Esophagus squamous epithelium (tissue), 5 donors: ENCODE results near the gene SPSB1. TPM values are rescaled to one million over a fixed set of nuclear protein-coding genes. Genes with fewer than 3 reads are reported as not detected.
A peak's percentile ranks its signal among the peaks of the same experiment; 100 is the strongest.

Experiments used
- DNase-seq: peaks from one replicate; lab custom pipeline; 2025; lab: John Stamatoyannopoulos, UW
- H3K27ac ChIP-seq, 4 donors: fragments of 200-600 bp; sonication (generic); one replicate each; pipeline ENCODE4 v1.5.1; 2016 to 2019; ENCODE audit warnings: mild to moderate bottlenecking in 1 of 4
- H3K27me3 ChIP-seq, 4 donors: fragments of 200-600 bp; sonication (generic); 1 replicate in 3 of 4; 2 replicates in 1 of 4; pipeline versions ENCODE4 v1.5.1 to v1.6.0; 2017 to 2021; ENCODE audit warnings: antibody characterized with exemption in 1 of 4
- H3K36me3 ChIP-seq, 3 donors: fragments of 200-600 bp; sonication (generic); one replicate each; pipeline ENCODE4 v1.5.1; 2016 to 2019
- H3K4me1 ChIP-seq, 3 donors: fragments of 200-600 bp; sonication (generic); one replicate each; pipeline ENCODE4 v1.5.1; 2017 to 2019
- H3K4me3 ChIP-seq, 4 donors: fragments of 200-600 bp; sonication (generic); 1 replicate in 3 of 4; 2 replicates in 1 of 4; pipeline ENCODE4 v1.5.1; 2016 to 2019; ENCODE audit warnings: mild to moderate bottlenecking in 2 of 4, moderate library complexity in 1 of 4
- H3K9me3 ChIP-seq, 3 donors: fragments of 200-600 bp; sonication (generic); one replicate each; pipeline ENCODE4 v1.5.1; 2016 to 2019
- POLR2A ChIP-seq, 4 donors: fragments of 450-650 bp; IDR thresholded peaks; one replicate each; pipeline ENCODE4 v1.6.1; 2017; ENCODE audit warnings: antibody characterized with exemption in 4 of 4, mild to moderate bottlenecking in 4 of 4, moderate library complexity in 3 of 4
- WGBS, 2 donors: methylation state at CpG; one replicate each; pipeline ENCODE4 v1.1.5; 2018; 5-methylcytosine and 5-hydroxymethylcytosine counted together
- intact Hi-C: fragments of 100-400 bp; cut with DNase I; formaldehyde crosslinking; loops from one replicate; pipeline ENCODE4 v1.15.0; 2022
- total RNA-seq, 4 donors: library from RNA; depleted of rRNA; stranded (reverse); fragments of >200 nt; gene quantifications; one replicate each; pipeline ENCODE4 v1.1.0, GENCODE V29; 2016
- TF ChIP-seq, protein P1 (sequence below), 6 experiments: fragments of 450-650 bp in 4 of 6; fragments of 200-600 bp in 2 of 6; sonication (generic) in 2 of 6; IDR thresholded peaks; one replicate each; pipeline ENCODE4 v1.5.1; 2016 to 2019; ENCODE audit warnings: antibody characterized with exemption in 6 of 6, mild to moderate bottlenecking in 4 of 6, moderate library complexity in 4 of 6
- donor health status: DM: yes; HTN: yes; CAD: no.

The SPSB1 gene
- total RNA-seq, 4 donors from 2014 or later: 15.2 to 35.5 (median 25.2) TPM

DNA sequence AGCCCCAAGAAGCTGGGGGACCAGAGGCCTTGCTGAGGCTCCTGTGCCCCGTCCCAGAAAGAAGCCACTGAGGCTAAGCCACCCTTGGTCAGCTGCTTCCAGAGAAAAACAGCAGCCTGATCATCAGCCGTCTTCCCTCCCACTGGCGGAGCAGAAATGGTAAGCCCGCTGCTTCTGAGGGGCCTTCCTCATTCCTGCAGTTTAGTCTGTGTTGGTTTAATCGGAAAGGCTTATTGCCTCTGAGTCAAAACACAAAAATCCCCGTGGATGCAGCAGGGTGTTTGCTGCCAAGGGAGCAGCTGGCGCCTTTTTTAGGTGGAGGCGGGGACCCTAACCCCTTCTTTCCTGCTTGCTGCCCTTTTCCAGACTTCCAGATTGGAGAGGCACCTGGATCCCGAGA lies 33.9 kb downstream of the SPSB1 start:
- Histone ChIP-seq H3K27me3 (no peaks in the 10 kb centered on the region), H3K4me1 (peaks cover 47 to 97% (median 76%) of the 10 kb centered on the region in 3 donors), H3K36me3 (no peaks in the 10 kb centered on the region), H3K9me3 (no peaks in the 10 kb centered on the region), H3K27ac (peak overlapping the region; percentile 29 to 88 (median 85)), H3K4me3 (peak overlapping the region in 1 of 4 donors; percentile 21)
- DNase-seq: no peak
- intact Hi-C loops: no loop called here
- peak in 1 of 4 donors; percentile 32 for TF ChIP-seq POLR2A (IDR thresholded peaks at IDR 0.05)
- TF ChIP-seq, protein P1, sequence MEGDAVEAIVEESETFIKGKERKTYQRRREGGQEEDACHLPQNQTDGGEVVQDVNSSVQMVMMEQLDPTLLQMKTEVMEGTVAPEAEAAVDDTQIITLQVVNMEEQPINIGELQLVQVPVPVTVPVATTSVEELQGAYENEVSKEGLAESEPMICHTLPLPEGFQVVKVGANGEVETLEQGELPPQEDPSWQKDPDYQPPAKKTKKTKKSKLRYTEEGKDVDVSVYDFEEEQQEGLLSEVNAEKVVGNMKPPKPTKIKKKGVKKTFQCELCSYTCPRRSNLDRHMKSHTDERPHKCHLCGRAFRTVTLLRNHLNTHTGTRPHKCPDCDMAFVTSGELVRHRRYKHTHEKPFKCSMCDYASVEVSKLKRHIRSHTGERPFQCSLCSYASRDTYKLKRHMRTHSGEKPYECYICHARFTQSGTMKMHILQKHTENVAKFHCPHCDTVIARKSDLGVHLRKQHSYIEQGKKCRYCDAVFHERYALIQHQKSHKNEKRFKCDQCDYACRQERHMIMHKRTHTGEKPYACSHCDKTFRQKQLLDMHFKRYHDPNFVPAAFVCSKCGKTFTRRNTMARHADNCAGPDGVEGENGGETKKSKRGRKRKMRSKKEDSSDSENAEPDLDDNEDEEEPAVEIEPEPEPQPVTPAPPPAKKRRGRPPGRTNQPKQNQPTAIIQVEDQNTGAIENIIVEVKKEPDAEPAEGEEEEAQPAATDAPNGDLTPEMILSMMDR (IDR thresholded peaks at IDR 0.05): no peak
- WGBS, 2 donors: 33 to 50% methylated on average over 1 to 4 of the region's 9 CpGs

DNA sequence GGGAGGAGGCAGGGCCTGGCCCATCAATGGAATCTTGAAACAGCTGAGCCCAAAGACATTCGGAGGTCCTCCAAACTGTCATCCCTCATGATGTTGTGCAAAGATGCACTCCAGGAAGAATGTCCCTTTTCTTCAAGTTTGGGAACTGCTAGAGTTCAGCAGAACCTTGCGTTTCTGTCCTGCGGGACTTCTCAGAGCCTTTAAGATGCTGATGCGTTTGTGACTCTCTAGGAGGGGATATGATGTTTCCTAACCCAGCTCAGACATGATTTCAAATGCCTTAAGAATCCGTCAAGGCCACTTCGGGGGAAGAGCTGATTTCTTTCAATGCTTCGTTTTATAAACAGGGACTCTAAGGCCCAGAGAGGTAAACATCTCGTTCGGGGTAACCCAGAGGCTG lies 35.5 kb downstream of the SPSB1 start:
- no peaks in the 10 kb centered on the region for H3K9me3 ChIP-seq

DNA sequence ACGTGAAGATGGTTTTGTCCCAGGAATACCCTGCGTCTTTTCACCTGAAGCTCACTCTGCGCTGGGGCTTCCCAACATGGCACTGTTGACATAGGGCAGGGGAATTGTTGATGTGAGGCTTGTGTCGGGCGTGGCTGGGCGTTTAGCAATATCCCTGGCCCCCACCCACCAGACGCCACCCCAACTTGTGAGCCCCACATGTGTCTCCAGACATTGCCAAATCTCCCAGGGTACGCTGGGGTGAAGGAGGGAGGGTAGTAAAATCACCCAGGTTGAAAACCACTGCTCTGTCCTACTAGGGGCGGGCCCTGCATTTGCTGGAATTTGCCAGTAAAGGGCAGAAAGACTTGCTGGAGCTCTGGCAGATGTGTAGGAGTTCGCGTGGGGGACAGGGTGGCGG lies 36.0 kb downstream of the SPSB1 start:
- Histone ChIP-seq H3K9me3 (no peaks in the 10 kb centered on the region), H3K4me1 (peaks cover 55 to 97% (median 73%) of the 10 kb centered on the region in 3 donors), H3K27ac (peak overlapping the region in 3 of 4 donors; percentile 63 to 87 (median 83)), H3K36me3 (no peaks in the 10 kb centered on the region), H3K27me3 (no peaks in the 10 kb centered on the region), H3K4me3 (no peak overlapping the region)
- intact Hi-C loops: no loop called here
- no peak for TF ChIP-seq POLR2A (IDR thresholded peaks at IDR 0.05)
- TF ChIP-seq, protein P1 (IDR thresholded peaks at IDR 0.05): no peak
- WGBS, 2 donors: 54 to 63% methylated on average over 7 to 12 of the region's 12 CpGs
- no peak for DNase-seq

More for the DNA sequence above, 35.5 kb downstream of the SPSB1 start:
- no peak for TF ChIP-seq POLR2A (IDR thresholded peaks at IDR 0.05)
- TF ChIP-seq, protein P1 (IDR thresholded peaks at IDR 0.05): no peak
- Histone ChIP-seq H3K36me3 (no peaks in the 10 kb centered on the region), H3K4me1 (peaks cover 56 to 97% (median 76%) of the 10 kb centered on the region in 3 donors), H3K27ac (peak overlapping the region in 3 of 4 donors; percentile 63 to 87 (median 83)), H3K27me3 (no peaks in the 10 kb centered on the region), H3K4me3 (no peak overlapping the region)
- no peak for DNase-seq
- 72 to 93% methylated on average over 6 to 9 of the region's 9 CpGs for WGBS, 2 donors
- intact Hi-C loops: no loop called here

DNA sequence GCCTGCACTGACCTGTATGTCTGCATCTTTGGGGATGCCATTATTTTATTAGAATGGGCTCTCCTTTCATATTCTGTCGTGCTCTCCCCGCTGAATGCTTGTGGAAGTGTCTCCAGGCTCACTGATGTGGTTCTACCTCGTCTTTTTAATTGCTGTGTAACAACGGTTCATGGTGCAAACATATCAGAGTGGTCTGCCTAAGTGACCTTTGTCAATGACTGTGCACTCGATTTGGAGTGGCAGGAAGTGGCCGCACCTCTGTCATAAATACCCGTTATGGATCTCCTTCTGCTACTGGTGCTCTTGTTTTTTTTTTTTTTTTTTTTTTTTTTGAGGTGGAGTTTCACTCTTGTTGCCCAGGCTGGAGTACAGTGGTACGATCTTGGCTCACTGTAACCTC lies 38.3 kb downstream of the SPSB1 start:
- TF ChIP-seq, protein P1 (IDR thresholded peaks at IDR 0.05): no peak
- no peak for TF ChIP-seq POLR2A (IDR thresholded peaks at IDR 0.05)
- H3K4me3 ChIP-seq: no peak overlapping the region
- H3K4me1 ChIP-seq: peaks cover 33 to 91% (median 50%) of the 10 kb centered on the region in 3 donors
- H3K36me3 ChIP-seq: no peaks in the 10 kb centered on the region
- H3K9me3 ChIP-seq: no peaks in the 10 kb centered on the region
- peak overlapping the region; percentile 39 to 69 (median 54) for H3K27ac ChIP-seq
- H3K27me3 ChIP-seq: no peaks in the 10 kb centered on the region
- intact Hi-C loops: no loop called here
- DNase-seq: no peak
- 71 to 75% methylated on average over 8 of the region's 8 CpGs for WGBS, 2 donors

DNA sequence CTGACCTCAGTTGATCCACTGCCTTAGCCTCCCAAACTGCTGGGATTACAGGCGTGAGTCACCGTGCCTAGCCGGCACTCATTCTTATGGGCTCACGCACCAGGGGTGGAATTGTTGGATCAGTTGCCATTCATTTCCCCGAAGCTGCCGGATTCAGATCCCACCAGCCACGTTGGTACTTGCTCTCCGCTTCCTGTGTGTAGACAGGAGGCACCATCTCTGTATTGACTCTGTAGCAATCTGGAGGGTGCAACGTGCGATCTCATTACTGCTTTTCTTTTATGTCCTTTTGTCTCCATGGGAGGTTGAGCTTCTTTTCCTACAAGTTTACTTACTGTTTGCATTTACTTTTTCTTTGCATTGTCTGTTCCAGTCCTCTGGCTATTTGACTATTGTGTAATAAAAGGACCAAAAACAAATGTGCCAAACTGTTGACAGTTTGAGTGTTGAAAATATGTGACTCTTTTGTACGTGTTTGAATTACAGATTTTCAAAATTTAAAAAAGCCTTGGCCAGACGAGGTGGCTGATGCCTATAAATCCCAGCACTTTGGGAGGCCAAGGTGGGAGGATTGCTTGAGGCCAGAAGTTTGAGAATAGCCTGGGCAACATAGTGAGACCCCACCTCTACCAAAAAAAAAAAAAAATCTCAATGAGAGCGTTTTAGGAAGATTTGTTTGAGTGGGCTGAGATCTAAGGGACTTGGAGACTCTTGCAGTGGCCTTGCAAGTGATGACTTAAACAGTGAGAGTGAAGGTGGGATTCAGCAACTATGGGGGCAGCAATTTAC lies 39.1 kb downstream of the SPSB1 start:
- Histone ChIP-seq H3K36me3 (no peaks in the 10 kb centered on the region), H3K27ac (peak overlapping the region; percentile 39 to 69 (median 54)), H3K27me3 (no peaks in the 10 kb centered on the region), H3K4me3 (no peak overlapping the region), H3K4me1 (peaks cover 26 to 91% (median 46%) of the 10 kb centered on the region in 3 donors), H3K9me3 (no peaks in the 10 kb centered on the region)
- no peak for TF ChIP-seq POLR2A (IDR thresholded peaks at IDR 0.05)
- TF ChIP-seq, protein P1 (IDR thresholded peaks at IDR 0.05): no peak
- DNase-seq: no peak
- intact Hi-C loops: no loop called here
- 39 to 56% methylated on average over 13 of the region's 13 CpGs for WGBS, 2 donors
